Lung (tissue), 12 donors: ENCODE data around the gene PPM1H. TPM values are rescaled to one million over a fixed set of nuclear protein-coding genes. Genes with fewer than 3 reads are reported as not detected.

Source experiments
- ATAC-seq: fragments of 200-7000 bp; cut with Tn5 transposase; one replicate; pipeline ENCODE4 v1.9.1; 2020; ENCODE audit warnings: moderate number of reproducible peaks; ENCODE audit not compliant: insufficient read depth, low FRiP score
- DNase-seq, 3 donors: peaks; one replicate each; pipeline ENCODE4 v3.0.0-alpha.2; 2013 to 2017
- H3K27ac ChIP-seq, 2 donors: one replicate each; pipeline ENCODE4 v1.5.1; 2013; ENCODE audit warnings: mild to moderate bottlenecking in 2 of 2, moderate library complexity in 2 of 2, control low read depth in 1 of 2, inconsistent platforms in 1 of 2, low read depth in 1 of 2, low read length in 1 of 2
- H3K27me3 ChIP-seq, 3 donors: one replicate each; pipeline ENCODE4 v1.5.1; 2013; ENCODE audit warnings: low read length in 2 of 3; ENCODE audit not compliant: control insufficient read depth in 3 of 3, insufficient read depth in 3 of 3
- H3K36me3 ChIP-seq, 4 donors: one replicate each; pipeline ENCODE4 v1.5.1; 2013; ENCODE audit warnings: low read length in 4 of 4, mild to moderate bottlenecking in 1 of 4, moderate library complexity in 1 of 4; ENCODE audit not compliant: control insufficient read depth in 4 of 4, insufficient read depth in 4 of 4
- H3K4me1 ChIP-seq, 5 donors: one replicate each; pipeline ENCODE4 v1.5.1; 2013; ENCODE audit warnings: low read length in 5 of 5, mild to moderate bottlenecking in 2 of 5, moderate library complexity in 1 of 5; ENCODE audit not compliant: control insufficient read depth in 5 of 5, insufficient read depth in 5 of 5
- H3K4me3 ChIP-seq: one replicate; pipeline ENCODE4 v1.5.1; 2013; ENCODE audit warnings: mild to moderate bottlenecking, control low read depth, moderate library complexity
- H3K9ac ChIP-seq, 2 donors: one replicate each; pipeline ENCODE4 v1.5.1; 2013; ENCODE audit warnings: low read length in 2 of 2, control low read depth in 1 of 2; ENCODE audit not compliant: insufficient read depth in 1 of 2
- H3K9me3 ChIP-seq, 4 donors: one replicate each; pipeline ENCODE4 v1.5.1; 2013; ENCODE audit warnings: low read length in 3 of 4, mild to moderate bottlenecking in 1 of 4, moderate library complexity in 1 of 4; ENCODE audit not compliant: control insufficient read depth in 4 of 4, insufficient read depth in 3 of 4
- WGBS, 2 donors: extraction: QIAGEN DNeasy Blood & Tissue Kit; methylation state at CpG; one replicate each; pipeline ENCODE4 v1.1.7; 2013; 5-methylcytosine and 5-hydroxymethylcytosine counted together
- polyA plus RNA-seq, 2 donors: library from polyadenylated mRNA; stranded (reverse); fragments of 200-250 nt; gene quantifications; one replicate each; pipeline ENCODE4 v1.2.1, GENCODE V29; 2013
- total RNA-seq, 2 donors: library from RNA; depleted of rRNA in 1 of 2; stranded (reverse); fragments of >200 nt in 1 of 2; gene quantifications; one replicate each; pipeline ENCODE4 v1.2.1, GENCODE V29; 2014 to 2021
- TF ChIP-seq, protein P1 (sequence below): IDR thresholded peaks from 2 replicates; pipeline ENCODE4 v1.5.1; 2012; ENCODE audit warnings: mild to moderate bottlenecking; ENCODE audit errors: control extremely low read depth, extremely low read depth
- donor health status: control.
- donor health status: control.
- donor health status: Bipolar disorder and iron deficiency.
- donor health status: healthy.
- donor health status: DM: yes; HTN: yes; CAD: no.

Gene PPM1H
- total and polyA plus RNA-seq, 4 donors, result 2.0 to 11.2 (median 5.7) TPM

DNA sequence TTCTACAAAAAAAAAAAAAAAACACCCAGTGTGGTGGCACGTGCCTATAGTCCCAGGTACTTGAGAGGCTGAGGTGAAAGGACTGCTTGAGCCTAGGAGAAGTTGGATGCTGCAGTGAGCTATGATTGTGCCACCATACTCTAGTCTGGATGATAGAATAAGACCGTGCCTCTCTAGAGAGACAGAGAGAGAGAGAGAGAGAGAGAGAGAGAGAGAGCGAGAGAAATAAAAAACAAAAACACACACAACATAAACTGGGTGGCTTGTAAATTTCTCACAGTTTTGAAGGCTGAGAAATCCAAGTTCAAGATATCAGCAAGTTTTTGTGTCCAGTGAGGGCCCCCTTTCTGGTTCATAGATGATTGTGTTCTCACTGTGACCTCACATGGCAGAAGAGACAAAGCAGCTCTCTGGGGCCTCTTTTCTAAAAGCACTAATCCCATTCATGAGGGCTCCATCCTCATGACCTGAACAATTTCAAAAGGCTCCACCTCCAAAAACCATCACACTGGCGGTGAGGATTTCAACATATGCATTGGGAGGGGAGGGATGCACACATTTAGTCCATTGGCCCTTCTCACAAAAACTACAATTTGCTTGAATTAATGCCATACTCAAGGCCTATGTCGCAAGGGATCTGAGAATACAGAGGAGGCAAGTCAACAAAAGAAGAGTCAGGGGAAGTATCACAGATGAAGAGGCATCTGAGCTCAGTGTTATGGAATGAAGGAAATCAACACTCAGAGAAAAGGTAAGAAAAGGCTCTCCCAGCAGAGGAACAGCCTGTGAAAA, 94.9 kb downstream of the PPM1H start:
- Histone ChIP-seq H3K9me3 (peaks cover 0 to 2% (median 0%) of the 10 kb centered on the region in 4 donors), H3K27ac (no peak overlapping the region), H3K36me3 (no peaks in the 10 kb centered on the region), H3K27me3 (no peaks in the 10 kb centered on the region), H3K4me1 (peaks cover 0 to 3% (median 0%) of the 10 kb centered on the region in 5 donors), H3K9ac (no peak overlapping the region), H3K4me3 (no peak overlapping the region)
- ATAC-seq (no peak), DNase-seq (no peak)
- 85 to 88% methylated on average over 5 of the region's 5 CpGs for WGBS, 2 donors
- TF ChIP-seq, protein P1, sequence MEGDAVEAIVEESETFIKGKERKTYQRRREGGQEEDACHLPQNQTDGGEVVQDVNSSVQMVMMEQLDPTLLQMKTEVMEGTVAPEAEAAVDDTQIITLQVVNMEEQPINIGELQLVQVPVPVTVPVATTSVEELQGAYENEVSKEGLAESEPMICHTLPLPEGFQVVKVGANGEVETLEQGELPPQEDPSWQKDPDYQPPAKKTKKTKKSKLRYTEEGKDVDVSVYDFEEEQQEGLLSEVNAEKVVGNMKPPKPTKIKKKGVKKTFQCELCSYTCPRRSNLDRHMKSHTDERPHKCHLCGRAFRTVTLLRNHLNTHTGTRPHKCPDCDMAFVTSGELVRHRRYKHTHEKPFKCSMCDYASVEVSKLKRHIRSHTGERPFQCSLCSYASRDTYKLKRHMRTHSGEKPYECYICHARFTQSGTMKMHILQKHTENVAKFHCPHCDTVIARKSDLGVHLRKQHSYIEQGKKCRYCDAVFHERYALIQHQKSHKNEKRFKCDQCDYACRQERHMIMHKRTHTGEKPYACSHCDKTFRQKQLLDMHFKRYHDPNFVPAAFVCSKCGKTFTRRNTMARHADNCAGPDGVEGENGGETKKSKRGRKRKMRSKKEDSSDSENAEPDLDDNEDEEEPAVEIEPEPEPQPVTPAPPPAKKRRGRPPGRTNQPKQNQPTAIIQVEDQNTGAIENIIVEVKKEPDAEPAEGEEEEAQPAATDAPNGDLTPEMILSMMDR, result no peak

DNA sequence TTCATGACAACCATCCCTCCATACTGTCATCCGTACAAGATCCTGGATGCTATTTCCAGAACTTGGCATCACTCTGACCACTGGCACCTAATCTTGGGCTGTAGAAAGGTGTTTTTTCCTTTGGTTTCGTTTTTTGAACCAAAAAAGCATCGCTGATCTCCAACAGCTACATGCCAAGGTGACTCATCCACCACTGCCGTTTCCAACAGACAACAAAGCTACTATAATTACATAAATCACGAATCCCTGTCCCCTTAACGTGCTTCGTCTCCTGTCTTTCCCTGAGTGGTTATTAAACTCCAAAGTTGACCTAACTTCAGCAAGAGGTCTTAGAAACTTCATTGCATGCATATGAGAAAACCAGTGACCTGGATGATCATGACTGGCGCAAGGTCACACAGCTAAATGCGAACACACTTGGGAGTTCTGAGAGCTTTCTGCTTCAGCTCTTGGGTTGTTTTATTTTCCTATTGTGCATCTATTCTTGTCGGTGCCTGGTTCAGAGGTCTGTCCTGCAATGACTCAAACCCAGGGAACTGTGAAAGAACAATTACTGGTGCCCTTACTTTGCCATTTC, 99.9 kb downstream of the PPM1H start:
- no peak overlapping the region for H3K4me3 ChIP-seq

DNA sequence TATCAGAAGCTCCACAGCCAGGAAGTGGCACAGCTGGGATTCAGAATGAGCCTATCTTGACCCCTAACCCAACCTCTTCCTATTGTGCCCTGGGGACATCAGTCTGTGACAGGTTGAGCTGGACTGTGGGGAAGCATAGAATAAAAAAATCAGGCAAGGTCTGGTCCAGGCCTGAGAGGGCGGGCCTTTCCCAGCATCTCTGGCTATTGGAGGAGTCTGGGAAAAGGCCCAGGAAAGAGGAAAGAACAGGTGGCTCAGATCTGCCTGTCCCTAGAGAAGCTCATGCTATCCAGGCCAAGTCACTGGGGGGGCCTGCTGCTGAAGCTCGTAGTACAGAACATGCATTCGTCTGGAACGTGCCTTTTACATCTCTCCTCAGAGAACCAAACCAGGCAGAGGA, 100.5 kb downstream of the PPM1H start:
- no peaks in the 10 kb centered on the region for H3K4me1 ChIP-seq
- H3K27ac ChIP-seq, result no peak overlapping the region
- H3K9ac ChIP-seq, result no peak overlapping the region
- ATAC-seq (no peak), DNase-seq (no peak)
- H3K27me3 ChIP-seq, result no peaks in the 10 kb centered on the region
- WGBS, 2 donors, result 87 to 90% methylated on average over 4 of the region's 4 CpGs
- peaks cover 0 to 2% (median 0%) of the 10 kb centered on the region in 4 donors for H3K9me3 ChIP-seq
- H3K36me3 ChIP-seq, result peaks cover 0 to 3% (median 0%) of the 10 kb centered on the region in 4 donors
- TF ChIP-seq, protein P1, result no peak
- no peak overlapping the region for H3K4me3 ChIP-seq

More for the DNA sequence above, 99.9 kb downstream of the PPM1H start:
- 86 to 90% methylated on average over 10 of the region's 10 CpGs for WGBS, 2 donors
- H3K9me3 ChIP-seq, result peaks cover 0 to 2% (median 0%) of the 10 kb centered on the region in 4 donors
- ATAC-seq, result no peak
- DNase-seq, result no peak
- TF ChIP-seq, protein P1, result no peak
- peaks cover 0 to 3% (median 0%) of the 10 kb centered on the region in 4 donors for H3K36me3 ChIP-seq
- no peak overlapping the region for H3K27ac ChIP-seq
- H3K4me1 ChIP-seq, result no peaks in the 10 kb centered on the region
- no peaks in the 10 kb centered on the region for H3K27me3 ChIP-seq
- no peak overlapping the region for H3K9ac ChIP-seq
